NCI-H748 treated with DMSO at 0.1 percent for 48 hours (cell line): Measurements from ENCODE around the gene GALNT14.

ENCODE experiments used
- DNase-seq: peaks from one replicate; lab custom pipeline; 2025; lab: John Stamatoyannopoulos, UW

Gene GALNT14

GRCh38 chr2:31004257-31004656, 134.0 kb downstream of the GALNT14 start:
- no peak for DNase-seq

DNA sequence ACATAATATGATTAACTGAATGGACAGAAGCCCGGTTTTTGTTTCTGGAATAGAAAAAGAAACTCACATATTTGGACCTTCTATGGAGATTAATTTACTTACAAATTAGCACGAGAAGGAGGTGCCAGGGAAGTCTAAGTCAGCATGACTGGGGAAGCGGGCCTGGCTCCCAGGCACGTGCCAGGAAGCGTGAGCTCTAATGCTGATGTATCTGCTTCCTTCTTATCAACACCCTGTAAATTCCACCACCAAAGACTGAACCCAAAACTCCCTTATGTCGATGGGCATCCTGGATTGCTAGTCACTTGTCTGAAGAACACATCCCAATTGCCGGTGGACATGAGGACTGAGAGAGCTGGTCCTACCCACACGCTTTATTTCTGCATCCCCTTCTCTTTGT, 134.5 kb downstream of the GALNT14 start:
- no peak for DNase-seq

GRCh38 chr2:31002537-31003150, 135.6 kb downstream of the GALNT14 start:
- DNase-seq, result no peak

DNA sequence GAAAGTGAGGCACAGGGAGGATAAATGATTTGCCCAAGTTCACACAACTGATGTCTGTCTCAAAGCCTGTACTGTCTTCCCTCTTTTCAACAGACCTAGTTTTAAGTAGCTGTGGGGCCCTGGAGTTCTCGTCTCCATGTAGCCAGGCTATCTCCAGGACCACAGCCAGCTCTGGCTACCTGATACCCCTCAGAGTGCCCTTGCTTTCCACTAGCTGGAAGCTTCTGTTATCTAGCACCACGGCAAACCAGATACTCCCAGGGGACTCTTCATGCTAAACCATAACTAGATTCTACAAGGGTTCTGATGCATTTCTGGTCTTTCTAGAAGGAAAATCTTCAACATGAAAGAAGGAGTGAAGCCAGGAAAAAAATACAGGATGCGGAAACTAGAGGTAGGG, 137.3 kb downstream of the GALNT14 start:
- no peak for DNase-seq

DNA sequence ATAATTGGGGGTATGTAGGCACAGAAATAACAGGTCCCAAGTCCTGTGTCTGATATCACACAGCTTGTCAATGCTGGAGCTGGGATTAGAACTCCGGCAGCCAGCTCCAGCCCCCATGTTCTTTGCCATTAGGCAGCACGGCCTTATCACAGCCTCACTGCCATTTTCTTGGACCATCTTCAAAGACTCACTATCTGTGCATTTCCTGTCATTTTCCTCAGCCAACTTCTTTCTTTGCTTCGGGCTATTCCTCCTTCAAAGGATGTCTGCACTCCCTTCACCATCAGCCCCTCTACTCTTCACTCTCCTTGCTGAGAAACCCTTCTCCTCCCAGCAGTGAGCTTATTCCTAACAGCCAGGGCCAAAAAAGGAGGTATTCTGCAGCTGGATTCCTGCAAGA, 139.6 kb downstream of the GALNT14 start:
- no peak for DNase-seq

DNA sequence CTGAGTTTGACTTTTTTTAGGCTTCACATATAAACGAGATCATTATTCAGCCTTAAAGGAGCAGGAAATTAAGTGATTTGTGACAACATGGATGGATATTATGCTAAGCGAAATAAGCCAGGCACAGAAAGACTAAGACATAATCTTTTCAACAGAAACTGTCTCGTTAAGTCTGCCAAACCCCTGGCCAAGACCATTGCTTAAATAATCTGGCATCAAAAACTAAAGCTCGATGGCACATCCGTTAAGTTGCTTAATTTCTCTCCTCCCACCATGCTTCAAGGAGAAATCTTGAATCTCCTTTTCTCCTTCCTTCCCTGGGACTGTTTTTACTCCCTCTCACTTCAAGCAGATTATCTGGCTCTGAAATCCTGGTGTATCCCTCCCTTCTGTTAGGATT, 140.3 kb downstream of the GALNT14 start:
- no peak for DNase-seq

DNA sequence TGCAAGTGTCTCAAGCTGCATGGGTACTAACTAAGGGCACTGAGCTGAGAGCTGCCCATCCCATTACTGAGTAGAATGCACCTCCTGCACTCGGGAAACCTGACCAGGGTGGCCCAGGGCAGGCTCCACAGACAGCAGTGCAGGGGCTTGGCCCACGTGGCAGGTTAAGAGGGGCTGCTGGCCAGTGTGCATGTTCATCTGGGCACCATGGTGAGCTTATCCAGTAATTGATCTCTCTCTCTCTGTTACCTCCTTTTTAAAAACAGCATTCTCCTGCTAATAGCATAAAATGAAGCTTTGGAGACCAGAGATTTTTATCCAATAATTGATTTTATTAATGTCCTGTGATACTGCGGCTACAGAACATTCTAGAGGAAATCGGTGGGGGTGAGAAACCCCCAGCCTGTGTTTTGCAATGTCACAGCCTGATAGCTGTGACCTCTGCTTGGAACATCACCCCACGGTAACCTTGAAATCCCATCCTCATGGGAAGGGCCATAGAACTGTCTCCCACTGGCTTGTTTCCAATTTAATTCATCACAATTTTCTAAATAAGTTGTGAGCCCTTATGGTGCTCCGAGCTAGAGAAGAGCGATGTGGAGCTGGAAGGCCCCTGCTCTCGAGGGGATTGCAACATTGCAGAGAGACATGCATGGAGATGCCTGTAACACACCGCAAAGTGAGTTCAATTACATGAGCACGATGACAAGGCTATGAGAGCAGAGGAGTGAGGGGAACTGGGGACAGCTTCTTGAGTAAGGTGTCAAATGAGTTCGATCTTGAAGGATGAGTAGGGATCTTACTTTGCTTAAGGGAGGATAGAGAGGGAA, 143.8 kb downstream of the GALNT14 start:
- DNase-seq, result no peak

- no peak for DNase-seq
These were observed 145.5 kb downstream of the GALNT14 start for GRCh38 chr2:30992781-30993180.

DNA sequence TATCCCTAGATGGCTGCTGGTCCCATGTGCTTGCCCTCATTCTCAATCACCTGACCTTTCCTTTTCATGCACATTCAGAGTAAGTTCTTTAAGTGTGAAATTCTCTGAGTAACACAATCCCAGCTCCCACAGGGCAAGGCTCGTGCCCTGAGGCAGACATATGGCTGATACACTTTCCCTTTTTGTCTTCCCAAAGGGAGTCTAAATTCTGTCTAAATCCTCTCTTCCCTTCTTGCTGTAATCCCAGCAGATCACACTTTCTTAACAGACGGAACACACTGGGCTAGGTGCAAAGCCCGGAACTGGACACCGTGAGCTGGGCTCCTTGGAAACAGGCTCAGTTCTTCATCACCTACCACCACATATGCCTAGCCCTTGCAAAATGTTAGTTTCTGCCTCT, 147.6 kb downstream of the GALNT14 start:
- DNase-seq, result no peak

GRCh38 chr2:30990176-30990575, 148.1 kb downstream of the GALNT14 start:
- no peak for DNase-seq

- no peak for DNase-seq
These were observed 148.5 kb downstream of the GALNT14 start for GRCh38 chr2:30989746-30990145.

DNA sequence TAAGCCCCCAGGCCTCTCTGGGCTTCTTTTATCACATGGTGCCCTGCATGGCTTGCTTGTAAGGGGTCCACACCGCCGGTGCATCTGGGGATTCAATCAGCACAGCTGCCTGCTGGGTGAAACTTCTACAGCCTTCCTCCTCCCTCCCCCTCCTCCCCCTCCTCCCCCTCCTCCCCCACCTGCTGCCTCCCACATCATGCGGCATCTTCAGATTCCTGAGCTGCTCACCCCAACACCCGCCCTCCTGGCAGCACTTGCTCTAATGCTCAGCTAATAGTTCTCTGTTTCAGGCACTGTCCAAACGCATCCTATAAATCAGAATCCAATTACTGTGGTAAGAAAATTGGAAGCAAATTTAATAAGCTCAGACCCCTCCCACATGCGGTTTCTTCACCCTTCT, 150.7 kb downstream of the GALNT14 start:
- no peak for DNase-seq

DNA sequence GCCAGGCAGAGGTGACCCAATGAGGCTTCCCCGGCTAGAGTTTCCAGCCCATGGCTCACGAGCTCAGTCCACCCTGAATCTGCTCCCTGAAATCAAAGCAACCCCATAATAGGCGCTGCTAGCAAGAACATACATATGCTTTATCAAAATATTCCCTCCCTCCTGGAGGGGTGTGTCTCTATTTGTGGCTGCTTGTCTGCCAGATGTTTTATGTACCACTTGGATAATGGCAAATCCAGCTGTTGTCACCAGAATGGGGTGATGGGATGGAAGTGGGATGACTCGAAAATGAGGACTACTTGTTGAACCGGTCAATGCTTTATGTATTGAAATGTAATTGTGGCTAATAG, 152.0 kb downstream of the GALNT14 start:
- no peak for DNase-seq

GRCh38 chr2:30985493-30986230, 152.6 kb downstream of the GALNT14 start:
- no peak for DNase-seq

DNA sequence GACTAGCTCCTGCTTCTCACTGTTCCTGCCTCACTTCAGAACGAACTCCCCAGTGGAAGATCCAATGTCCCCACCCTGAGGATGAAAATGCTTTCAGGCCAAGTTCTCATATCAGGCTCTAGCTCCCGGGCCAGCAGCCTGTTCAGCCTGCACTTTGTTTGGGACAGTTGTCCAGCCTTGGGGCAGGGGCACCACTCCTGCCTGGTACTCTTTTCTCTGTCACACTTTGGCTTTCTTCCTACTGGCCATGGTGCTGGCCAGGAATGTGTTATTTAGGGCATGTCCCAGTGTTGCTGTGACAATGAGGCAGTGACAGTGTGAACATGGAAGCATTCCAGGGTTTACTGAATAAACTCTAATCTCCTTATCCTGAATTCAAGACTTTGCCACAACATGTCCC, 154.1 kb downstream of the GALNT14 start:
- no peak for DNase-seq

DNA sequence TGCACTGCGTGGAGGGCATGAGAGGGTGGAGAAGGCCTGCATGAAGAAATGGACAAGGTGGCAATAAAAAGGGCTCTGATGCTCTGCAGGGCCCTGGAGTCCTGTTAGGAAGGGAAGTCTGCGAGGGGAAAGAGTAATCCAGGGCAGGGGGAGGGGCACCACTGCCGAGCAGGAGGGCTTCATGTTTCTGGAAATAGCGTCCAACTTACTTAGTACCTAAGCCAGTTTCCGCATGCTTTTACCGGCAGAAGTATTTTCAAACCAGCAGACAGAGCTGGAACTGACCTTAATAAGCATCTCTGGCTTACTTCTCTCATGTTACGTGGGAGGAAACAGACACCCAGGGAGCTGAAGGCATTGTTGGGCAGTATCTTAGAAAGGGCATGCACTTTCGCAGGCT, 156.7 kb downstream of the GALNT14 start:
- DNase-seq, result no peak

DNA sequence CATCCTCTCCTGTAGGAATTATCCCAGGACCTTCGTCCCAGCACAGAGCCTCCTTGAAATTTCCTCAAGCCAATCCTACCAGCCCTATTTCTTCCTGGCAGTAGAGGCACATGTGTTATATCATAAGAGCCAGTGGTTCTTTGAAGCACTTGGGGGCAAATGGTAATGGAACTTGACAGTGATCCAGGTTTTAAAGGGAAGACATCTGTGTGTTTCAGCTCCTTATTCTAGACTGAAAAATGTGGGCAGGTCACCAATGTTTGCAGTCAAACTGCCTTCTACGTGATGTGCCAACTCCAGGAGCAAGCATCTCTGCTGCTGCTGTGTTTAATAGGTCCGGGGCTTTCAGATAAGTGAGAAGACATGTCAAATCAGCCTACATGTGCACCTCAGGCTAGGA, 157.1 kb downstream of the GALNT14 start:
- DNase-seq, result no peak

DNA sequence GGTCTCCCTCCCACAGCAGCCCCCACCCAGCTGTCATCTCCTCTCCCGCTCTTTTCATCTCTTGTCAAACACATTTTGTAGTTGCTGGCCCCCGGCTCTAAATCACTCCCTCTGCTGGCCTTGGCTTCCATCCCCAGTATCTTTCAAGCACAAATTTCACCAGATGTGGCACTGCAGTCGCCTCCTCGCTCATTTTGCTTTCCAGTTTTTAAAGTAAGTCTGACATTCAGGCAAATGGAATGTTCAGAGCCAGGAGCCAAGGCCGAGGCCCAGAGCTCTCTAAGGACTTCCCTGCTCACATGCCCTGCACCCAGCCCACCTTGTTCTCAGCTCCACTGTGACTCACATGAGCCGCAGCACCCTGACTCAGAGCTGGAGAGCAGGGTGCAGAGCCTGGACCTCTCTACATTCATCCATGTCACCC, 158.4 kb downstream of the GALNT14 start:
- DNase-seq, result no peak

DNA sequence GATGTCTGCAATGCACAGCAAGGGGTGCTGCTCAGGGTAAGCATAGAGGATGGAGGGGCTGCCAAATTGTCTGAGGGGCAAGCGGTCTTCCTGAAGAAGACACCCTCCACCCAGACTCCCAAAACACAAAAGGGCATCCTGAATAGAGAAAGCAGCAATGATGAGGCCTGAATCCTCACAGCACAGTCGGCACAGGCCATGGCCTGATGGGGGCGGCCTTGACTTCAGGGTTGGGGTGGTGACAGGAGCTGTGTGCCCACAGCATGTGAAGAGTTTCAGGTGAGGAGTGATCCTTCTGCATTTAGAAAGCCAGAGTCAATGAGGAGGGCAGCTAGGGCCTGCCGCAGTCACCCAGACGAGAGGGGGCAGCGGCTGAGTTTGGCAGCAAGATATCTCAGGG, 159.4 kb downstream of the GALNT14 start:
- DNase-seq, result no peak

DNA sequence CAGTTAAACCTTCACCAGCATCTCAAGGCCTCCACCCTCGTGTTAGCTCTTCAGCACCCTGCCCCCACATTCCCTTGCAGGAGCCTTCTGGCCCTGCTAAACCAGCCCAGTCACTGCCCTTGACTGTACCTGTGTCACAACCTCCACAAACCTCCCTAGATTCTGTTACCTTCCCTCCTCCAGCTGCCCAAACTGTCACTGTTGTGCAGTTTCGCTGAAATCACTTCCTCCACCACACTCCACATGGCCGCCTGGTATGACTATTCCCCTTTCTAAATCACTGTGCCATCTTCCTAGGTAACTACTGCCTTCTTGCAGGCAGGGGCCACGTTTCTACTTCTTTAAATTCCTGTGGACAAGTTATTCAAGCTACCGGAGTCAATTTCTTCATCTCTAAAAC, 160.2 kb downstream of the GALNT14 start:
- DNase-seq, result no peak

DNA sequence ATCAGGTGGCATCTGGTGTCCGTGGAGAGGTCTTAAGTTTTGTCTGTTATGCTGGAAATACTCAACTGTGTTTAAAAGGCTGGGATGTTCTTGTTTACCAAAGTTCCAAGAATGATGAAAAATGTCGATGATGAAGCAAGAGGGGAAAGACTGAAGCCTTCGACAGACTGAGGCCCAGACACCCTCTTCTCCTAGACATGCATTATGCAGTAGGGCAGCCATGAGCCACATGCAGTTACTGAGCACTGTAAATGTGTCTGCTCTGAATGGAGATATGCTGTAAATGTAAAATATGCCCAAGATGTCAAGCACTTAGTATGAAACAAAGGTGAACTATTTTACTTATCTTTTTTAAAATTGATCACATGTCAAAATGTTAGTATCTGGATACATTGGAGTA, 163.1 kb downstream of the GALNT14 start:
- DNase-seq, result no peak

DNA sequence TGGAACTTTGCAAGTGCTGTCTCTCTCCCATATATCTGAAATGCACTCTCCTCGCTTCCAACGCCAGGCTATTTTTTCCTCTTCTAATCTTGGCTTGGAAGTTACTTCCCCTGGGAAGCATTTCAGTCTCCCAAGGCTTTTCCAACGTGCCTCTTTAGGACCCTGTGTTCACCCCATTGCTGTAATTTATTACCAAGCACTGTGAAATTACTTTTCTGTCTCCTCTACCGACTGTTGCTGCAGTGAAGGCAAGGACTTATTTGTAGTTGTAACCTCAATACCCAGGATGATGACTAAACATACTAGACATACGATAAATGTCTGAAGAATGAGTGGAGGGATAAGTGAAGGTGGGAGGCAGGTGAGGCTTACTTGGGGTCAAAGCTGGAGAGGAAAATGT, 163.7 kb downstream of the GALNT14 start:
- DNase-seq, result no peak

GRCh38 chr2:30974092-30974491, 164.1 kb downstream of the GALNT14 start:
- no peak for DNase-seq
